CD4-positive, alpha-beta memory T cell (primary cell): ENCODE results near the gene POU3F2. TPM values are rescaled to one million over a fixed set of nuclear protein-coding genes. Genes with fewer than 3 reads are reported as not detected.

Experiments used
- CTCF ChIA-PET: fragments of 350-600 bp; sonication (Branson Sonifier 250); formaldehyde crosslinking; loops from one replicate; lab custom pipeline; 2021; ENCODE audit warnings: inconsistent platforms; ENCODE audit not compliant: partially characterized antibody; lab: Charles Lee
- POLR2A ChIA-PET: fragments of 350-600 bp; sonication (Branson Sonifier 250); formaldehyde crosslinking; loops from one replicate; lab custom pipeline; 2021; ENCODE audit not compliant: partially characterized antibody; lab: Charles Lee
- DNase-seq, 5 donors: peaks; one replicate each; pipeline versions ENCODE4 v3.0.0 to v3.0.0-alpha.2; 2020 to 2022; ENCODE audit warnings: mixed read lengths in 1 of 5
- H3K27ac ChIP-seq: one replicate; pipeline ENCODE4 v1.7.0; 2013; ENCODE audit warnings: low read depth, low read length
- H3K27me3 ChIP-seq: 2 replicates; pipeline ENCODE4 v1.7.0; 2013; ENCODE audit warnings: mild to moderate bottlenecking, low read length, moderate library complexity; ENCODE audit not compliant: insufficient read depth
- H3K36me3 ChIP-seq: 2 replicates; pipeline ENCODE4 v1.7.0; 2013; ENCODE audit warnings: mild to moderate bottlenecking, low read length, moderate library complexity; ENCODE audit not compliant: insufficient read depth
- H3K4me1 ChIP-seq: 2 replicates; pipeline ENCODE4 v1.7.0; 2013; ENCODE audit warnings: mild to moderate bottlenecking, low read length, moderate library complexity; ENCODE audit not compliant: insufficient read depth
- H3K4me3 ChIP-seq, 2 donors: one replicate each; pipeline ENCODE4 v1.7.0; 2013; ENCODE audit warnings: low read length in 2 of 2, mild to moderate bottlenecking in 1 of 2
- H3K9me3 ChIP-seq, 2 donors: one replicate each; pipeline ENCODE4 v1.7.0; 2013; ENCODE audit warnings: low read length in 2 of 2, control low read depth in 1 of 2; ENCODE audit not compliant: control insufficient read depth in 1 of 2
- H3K27ac Mint-ChIP-seq, 7 donors: one replicate each; pipeline ENCODE4 v1.8.0; 2020 to 2021; ENCODE audit warnings: mixed read lengths in 7 of 7, mild to moderate bottlenecking in 6 of 7, inconsistent platforms in 3 of 7, moderate library complexity in 3 of 7
- H3K27me3 Mint-ChIP-seq, 2 donors: one replicate each; pipeline ENCODE4 v1.8.0; 2020 to 2021; ENCODE audit warnings: mixed read lengths in 2 of 2
- H3K36me3 Mint-ChIP-seq, 2 donors: one replicate each; pipeline ENCODE4 v1.8.0; 2020 to 2021; ENCODE audit warnings: mixed read lengths in 2 of 2, inconsistent platforms in 1 of 2, mild to moderate bottlenecking in 1 of 2
- H3K4me1 Mint-ChIP-seq, 4 donors: one replicate each; pipeline ENCODE4 v1.8.0; 2020 to 2021; ENCODE audit warnings: mixed read lengths in 4 of 4, mild to moderate bottlenecking in 1 of 4
- H3K4me3 Mint-ChIP-seq, 8 donors: one replicate each; pipeline ENCODE4 v1.8.0; 2020 to 2021; ENCODE audit warnings: mixed read lengths in 8 of 8, mild to moderate bottlenecking in 7 of 8, moderate library complexity in 6 of 8, inconsistent platforms in 3 of 8
- H3K9me3 Mint-ChIP-seq, 8 donors: one replicate each; pipeline ENCODE4 v1.8.0; 2020 to 2021; ENCODE audit warnings: mixed read lengths in 8 of 8, mild to moderate bottlenecking in 5 of 8, inconsistent platforms in 3 of 8, moderate library complexity in 1 of 8
- intact Hi-C: fragments of 100-400 bp; cut with micrococcal nuclease; formaldehyde crosslinking; loops from one replicate; pipeline ENCODE4 v1.15.1; 2023
- polyA plus RNA-seq, 2 donors: library from polyadenylated mRNA; unstranded; fragments of 300-500 nt; fragmentation: Illumina TruSeq; gene quantifications; one replicate each; pipeline ENCODE4 v1.2.3, GENCODE V29; 2021
- total RNA-seq, 2 experiments: library from RNA; stranded (reverse); gene quantifications; one replicate each; pipeline ENCODE4 v1.2.3, GENCODE V29; 2021

Gene POU3F2
- total and polyA plus RNA-seq, 4 experiments from 2014 or later, result not detected

- H3K4me3 ChIP-seq, result no peak overlapping the region
- Mint-ChIP-seq H3K36me3 (peaks cover 30 to 42% of the 10 kb centered on the region in 2 donors), H3K27me3 (no peaks in the 10 kb centered on the region), H3K4me3 (no peak overlapping the region), H3K27ac (no peak overlapping the region), H3K4me1 (peaks cover 0 to 3% (median 0%) of the 10 kb centered on the region in 4 donors), H3K9me3 (no peaks in the 10 kb centered on the region)
- no peaks in the 10 kb centered on the region for H3K4me1 ChIP-seq
- H3K27ac ChIP-seq, result no peak overlapping the region
- CTCF ChIA-PET, result no interaction called here
- POLR2A ChIA-PET, result no interaction called here
- no peaks in the 10 kb centered on the region for H3K36me3 ChIP-seq
- no peak for DNase-seq
- no peaks in the 10 kb centered on the region for H3K9me3 ChIP-seq
- intact Hi-C loops, result no loop called here
- H3K27me3 ChIP-seq, result no peaks in the 10 kb centered on the region
Observed at GRCh38 chr6:98885330-98885729, 51.0 kb downstream of the POU3F2 start.

- DNase-seq, result no peak
- no peaks in the 10 kb centered on the region for H3K27me3 Mint-ChIP-seq
- Histone ChIP-seq H3K9me3 (no peaks in the 10 kb centered on the region), H3K4me1 (no peaks in the 10 kb centered on the region), H3K27ac (no peak overlapping the region), H3K36me3 (no peaks in the 10 kb centered on the region), H3K27me3 (no peaks in the 10 kb centered on the region), H3K4me3 (no peak overlapping the region)
- no peak overlapping the region for H3K27ac Mint-ChIP-seq
- no peaks in the 10 kb centered on the region for H3K9me3 Mint-ChIP-seq
- no peak overlapping the region for H3K4me3 Mint-ChIP-seq
- peaks cover 0 to 1% (median 0%) of the 10 kb centered on the region in 4 donors for H3K4me1 Mint-ChIP-seq
- ChIA-PET POLR2A (no interaction called here), CTCF (no interaction called here)
- H3K36me3 Mint-ChIP-seq, result peaks cover 32 to 36% of the 10 kb centered on the region in 2 donors
- intact Hi-C loops, result no loop called here
Observed at GRCh38 chr6:98887650-98888049, 53.3 kb downstream of the POU3F2 start.

Other genes with a start within 250 kb of the POU3F2 start
- 10 to 100 TPM; 21.6 to 22.9 TPM for gene FBXL4, start 113.4 kb downstream of the POU3F2 start, total RNA-seq
- 10 to 100 TPM in 1 of 2 donors, 1 to 10 TPM in 1; 4.4 to 10.2 TPM for gene FBXL4, start 113.4 kb downstream of the POU3F2 start, polyA plus RNA-seq